Left ventricle myocardium inferior (tissue), 1 donor: ENCODE results near the gene ALAS1. TPM values are rescaled to one million over a fixed set of nuclear protein-coding genes. Genes with fewer than 3 reads are reported as not detected.

ENCODE experiments used
- DNase-seq: peaks from one replicate; pipeline ENCODE4 v3.0.0-alpha.2; 2020
- H3K27ac ChIP-seq: fragments of 200-600 bp; replicated peaks from 2 replicates; pipeline ENCODE4 v1.8.0; 2021
- H3K27me3 ChIP-seq: fragments of 200-600 bp; 2 replicates; pipeline ENCODE4 v1.8.0; 2021; ENCODE audit warnings: low read depth
- H3K36me3 ChIP-seq: fragments of 200-600 bp; 2 replicates; pipeline ENCODE4 v1.8.0; 2021
- H3K4me1 ChIP-seq: fragments of 200-600 bp; 2 replicates; pipeline ENCODE4 v1.8.0; 2021
- H3K4me3 ChIP-seq: fragments of 200-600 bp; 2 replicates; pipeline ENCODE4 v1.8.0; 2021; ENCODE audit warnings: mild to moderate bottlenecking, moderate library complexity
- H3K9me3 ChIP-seq: fragments of 200-600 bp; replicated peaks from 2 replicates; pipeline ENCODE4 v1.8.0; 2021
- intact Hi-C: fragments of 100-400 bp; cut with micrococcal nuclease; formaldehyde crosslinking; loops from one replicate; pipeline ENCODE4 v1.11.0; 2022
- total RNA-seq: library from RNA; stranded (reverse); fragmentation: NEBNext Ultra II Directional; extraction: Animal tissue kit (Norgen Biotek cat#: 25700); gene quantifications from one replicate; pipeline ENCODE4 v1.2.1, GENCODE V29; 2021
- TF ChIP-seq, protein P1 (sequence below): fragments of 200-600 bp; IDR thresholded peaks from 2 replicates; pipeline ENCODE4 v1.8.0; 2021; ENCODE audit warnings: antibody characterized with exemption, mild to moderate bottlenecking, borderline replicate concordance
- donor health status: DM: no; HTN: yes; CAD: no; lungs with severe emphysema.

The ALAS1 gene
- total RNA-seq, 1 donor from 2014 or later, result 180 TPM

DNA sequence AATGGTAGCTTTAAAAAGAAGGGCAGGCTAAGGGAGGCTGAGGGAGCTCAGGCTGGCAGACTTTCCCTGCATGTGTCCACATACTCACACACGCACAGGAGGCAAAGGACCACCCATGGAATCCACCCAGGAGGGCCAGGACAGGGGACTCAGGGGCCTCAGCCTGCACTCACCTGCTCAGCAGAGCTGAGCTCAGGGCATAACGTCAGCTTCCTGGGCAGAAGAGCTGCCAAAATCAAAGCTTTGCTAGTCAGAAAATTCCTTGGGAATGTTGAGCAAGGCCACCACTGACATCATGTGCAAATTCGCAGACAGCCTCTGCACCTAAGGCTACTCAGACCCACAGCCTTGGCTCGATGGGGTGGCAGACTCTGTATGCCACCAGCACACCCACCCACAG is 16.4 kb upstream of the ALAS1 start:
- intact Hi-C loops, result no loop called here
- TF ChIP-seq, protein P1, sequence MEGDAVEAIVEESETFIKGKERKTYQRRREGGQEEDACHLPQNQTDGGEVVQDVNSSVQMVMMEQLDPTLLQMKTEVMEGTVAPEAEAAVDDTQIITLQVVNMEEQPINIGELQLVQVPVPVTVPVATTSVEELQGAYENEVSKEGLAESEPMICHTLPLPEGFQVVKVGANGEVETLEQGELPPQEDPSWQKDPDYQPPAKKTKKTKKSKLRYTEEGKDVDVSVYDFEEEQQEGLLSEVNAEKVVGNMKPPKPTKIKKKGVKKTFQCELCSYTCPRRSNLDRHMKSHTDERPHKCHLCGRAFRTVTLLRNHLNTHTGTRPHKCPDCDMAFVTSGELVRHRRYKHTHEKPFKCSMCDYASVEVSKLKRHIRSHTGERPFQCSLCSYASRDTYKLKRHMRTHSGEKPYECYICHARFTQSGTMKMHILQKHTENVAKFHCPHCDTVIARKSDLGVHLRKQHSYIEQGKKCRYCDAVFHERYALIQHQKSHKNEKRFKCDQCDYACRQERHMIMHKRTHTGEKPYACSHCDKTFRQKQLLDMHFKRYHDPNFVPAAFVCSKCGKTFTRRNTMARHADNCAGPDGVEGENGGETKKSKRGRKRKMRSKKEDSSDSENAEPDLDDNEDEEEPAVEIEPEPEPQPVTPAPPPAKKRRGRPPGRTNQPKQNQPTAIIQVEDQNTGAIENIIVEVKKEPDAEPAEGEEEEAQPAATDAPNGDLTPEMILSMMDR, result no peak
- Histone ChIP-seq H3K27ac (peak overlapping the region; percentile 87), H3K9me3 (no peaks in the 10 kb centered on the region), H3K27me3 (no peaks in the 10 kb centered on the region), H3K4me3 (no peak overlapping the region), H3K4me1 (peaks cover 39% of the 10 kb centered on the region), H3K36me3 (no peaks in the 10 kb centered on the region)
- no peak for DNase-seq

DNA sequence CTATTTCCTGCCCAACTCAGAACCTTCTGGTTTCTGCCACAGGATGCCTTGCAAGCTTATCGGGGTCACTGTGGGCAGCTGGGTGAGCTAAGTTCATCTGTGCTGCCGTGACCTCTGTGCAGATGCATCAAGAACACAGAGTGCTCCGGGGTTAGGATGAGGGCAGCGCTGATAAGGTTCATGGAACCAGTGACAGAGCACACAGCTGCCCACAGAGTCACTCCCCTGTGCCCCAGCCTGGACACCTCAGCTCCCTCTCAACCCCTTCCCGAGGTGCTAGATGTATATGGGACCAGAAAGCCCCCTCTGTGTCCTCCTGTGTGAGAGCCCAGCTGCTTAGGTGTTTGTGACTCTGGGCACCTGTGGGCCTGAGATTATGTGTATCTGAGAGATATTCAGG is 15.8 kb upstream of the ALAS1 start:
- no peaks in the 10 kb centered on the region for H3K27me3 ChIP-seq
- DNase-seq, result no peak
- H3K9me3 ChIP-seq, result no peaks in the 10 kb centered on the region
- intact Hi-C loops, result no loop called here
- H3K4me3 ChIP-seq, result no peak overlapping the region
- peaks cover 39% of the 10 kb centered on the region for H3K4me1 ChIP-seq
- TF ChIP-seq, protein P1, result no peak
- H3K36me3 ChIP-seq, result no peaks in the 10 kb centered on the region
- peak overlapping the region; percentile 87 for H3K27ac ChIP-seq

DNA sequence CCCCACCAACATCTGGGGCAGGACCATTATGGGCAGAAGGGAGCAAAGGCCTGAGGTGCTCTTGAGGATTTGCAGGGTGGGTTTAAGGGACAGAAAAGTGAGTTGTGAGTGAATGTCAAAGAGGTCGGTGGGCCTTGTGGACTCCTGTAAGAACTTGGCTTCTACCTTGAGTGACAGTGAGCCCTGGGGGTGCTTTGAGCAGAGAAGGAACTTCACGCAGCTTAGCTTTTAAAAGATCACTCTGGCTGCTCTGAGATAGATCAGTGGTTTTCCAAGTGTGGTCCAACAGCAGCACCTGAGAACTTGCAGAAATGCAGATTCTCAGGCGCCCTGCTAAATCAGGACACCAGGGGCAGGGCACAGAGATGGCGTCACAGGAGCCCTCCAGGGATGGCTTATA is 15.3 kb upstream of the ALAS1 start:
- TF ChIP-seq, protein P1, result no peak
- intact Hi-C loops, result no loop called here
- Histone ChIP-seq H3K27me3 (no peaks in the 10 kb centered on the region), H3K4me1 (peaks cover 39% of the 10 kb centered on the region), H3K36me3 (no peaks in the 10 kb centered on the region), H3K9me3 (no peaks in the 10 kb centered on the region), H3K27ac (peak overlapping the region; percentile 87), H3K4me3 (no peak overlapping the region)
- no peak for DNase-seq

DNA sequence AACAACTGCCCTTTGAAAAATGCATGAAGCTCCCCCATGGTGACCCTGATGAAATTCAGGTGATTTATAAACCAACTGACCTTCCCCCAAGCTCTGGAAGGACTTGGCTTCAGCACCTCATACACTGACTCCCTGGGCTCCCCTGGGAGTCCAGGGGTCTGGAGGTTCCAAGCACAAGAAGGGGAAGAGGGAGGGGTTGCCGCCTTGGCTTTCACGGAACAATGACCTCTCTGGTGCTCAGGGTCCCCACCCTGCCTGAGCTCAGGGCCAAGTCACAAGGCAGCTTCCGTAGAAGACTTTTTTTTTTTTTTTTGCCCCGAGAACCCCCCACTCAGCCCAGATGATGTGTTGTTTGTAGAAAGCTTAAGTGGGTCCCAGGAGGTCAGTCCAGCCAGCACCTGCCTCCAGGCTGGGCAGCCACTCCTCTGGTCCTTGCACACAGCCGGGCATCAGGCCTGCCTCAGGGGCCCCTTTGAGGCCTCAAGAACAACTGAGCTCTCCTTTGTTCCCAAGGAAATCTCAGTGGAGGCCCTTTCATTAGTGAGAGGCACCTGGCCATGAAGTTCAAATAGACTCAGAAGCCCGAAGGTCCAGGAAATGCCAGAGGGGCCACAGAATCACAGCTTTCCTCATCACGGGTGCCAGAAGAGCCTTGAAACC is 14.0 kb upstream of the ALAS1 start:
- Histone ChIP-seq H3K4me3 (no peak overlapping the region), H3K4me1 (peaks cover 42% of the 10 kb centered on the region), H3K36me3 (no peaks in the 10 kb centered on the region), H3K27ac (peak overlapping the region; percentile 87), H3K27me3 (no peaks in the 10 kb centered on the region), H3K9me3 (no peaks in the 10 kb centered on the region)
- intact Hi-C loops, result no loop called here
- DNase-seq, result peak; percentile 46
- TF ChIP-seq, protein P1, result no peak

DNA sequence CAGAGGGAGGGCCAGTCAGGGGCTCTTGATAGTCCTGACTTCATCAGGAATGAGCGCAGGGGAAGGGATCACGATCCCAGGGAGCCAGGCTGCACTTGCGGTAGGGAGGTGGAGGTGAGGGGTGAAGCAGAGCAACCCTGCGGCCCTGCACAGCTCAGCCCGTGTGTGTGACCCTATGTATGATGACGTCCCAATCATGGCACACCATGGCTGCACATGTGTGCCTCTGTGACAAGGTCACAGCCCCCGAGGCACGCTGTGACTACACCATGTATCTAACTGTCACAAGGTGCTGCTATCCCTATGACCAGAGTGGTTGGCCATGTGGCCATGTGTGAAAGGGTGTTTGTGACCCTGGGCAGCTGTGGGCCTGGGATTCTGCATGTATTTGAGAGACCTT is 13.3 kb upstream of the ALAS1 start:
- DNase-seq, result no peak
- TF ChIP-seq, protein P1, result no peak
- peaks cover 48% of the 10 kb centered on the region for H3K4me1 ChIP-seq
- H3K9me3 ChIP-seq, result no peaks in the 10 kb centered on the region
- intact Hi-C loops, result no loop called here
- no peaks in the 10 kb centered on the region for H3K36me3 ChIP-seq
- no peaks in the 10 kb centered on the region for H3K27me3 ChIP-seq
- peak overlapping the region; percentile 87 for H3K27ac ChIP-seq
- no peak overlapping the region for H3K4me3 ChIP-seq

DNA sequence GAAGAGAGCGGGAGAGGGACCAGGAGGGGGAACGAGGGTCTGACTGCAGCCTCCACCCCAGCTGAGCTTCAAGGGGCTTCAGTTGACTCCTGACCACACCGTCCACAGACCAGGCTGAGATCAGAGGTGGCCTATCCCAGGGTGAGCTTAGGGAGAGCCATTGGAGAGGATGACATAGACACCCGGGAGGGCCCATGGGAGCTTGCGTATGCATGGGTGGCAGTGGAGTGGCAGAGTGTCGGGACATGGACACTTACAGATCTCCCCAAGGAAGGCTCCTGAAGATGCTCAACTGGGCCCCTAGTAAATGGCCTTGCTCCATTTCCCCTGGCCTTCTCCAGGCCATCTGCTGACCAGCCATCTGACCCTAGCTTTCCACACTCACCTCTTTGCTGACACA is 12.6 kb upstream of the ALAS1 start:
- intact Hi-C loops, result no loop called here
- Histone ChIP-seq H3K36me3 (no peaks in the 10 kb centered on the region), H3K9me3 (no peaks in the 10 kb centered on the region), H3K4me1 (peaks cover 55% of the 10 kb centered on the region), H3K27ac (peak overlapping the region; percentile 87), H3K27me3 (no peaks in the 10 kb centered on the region), H3K4me3 (no peak overlapping the region)
- DNase-seq, result no peak
- TF ChIP-seq, protein P1, result no peak
